Osteoblast (primary cell): ENCODE measurements around the gene ENDOD1. TPM values are rescaled to one million over a fixed set of nuclear protein-coding genes. Genes with fewer than 3 reads are reported as not detected.

Source experiments
- DNase-seq: peaks from one replicate; pipeline ENCODE4 v3.0.0; 2011; ENCODE audit warnings: low spot score, mixed read lengths; ENCODE audit not compliant: insufficient read length; ENCODE audit errors: missing footprints
- H2AFZ ChIP-seq: 2 replicates; pipeline ENCODE4 v1.6.0; 2011; ENCODE audit warnings: mild to moderate bottlenecking, low read length
- H3K27ac ChIP-seq: 2 replicates; pipeline ENCODE4 v1.5.1; 2011; ENCODE audit warnings: mild to moderate bottlenecking, low read depth, low read length, moderate library complexity
- H3K27me3 ChIP-seq: 2 replicates; pipeline ENCODE4 v1.6.0; 2012; ENCODE audit warnings: mild to moderate bottlenecking, control low read depth, inconsistent platforms, low read length, moderate library complexity; ENCODE audit not compliant: insufficient read depth
- H3K36me3 ChIP-seq: 2 replicates; pipeline ENCODE4 v1.5.1; 2011; ENCODE audit warnings: mild to moderate bottlenecking, low read length, control low read depth, moderate library complexity; ENCODE audit not compliant: insufficient read depth
- H3K4me1 ChIP-seq: 2 replicates; pipeline ENCODE4 v1.5.1; 2011; ENCODE audit warnings: mild to moderate bottlenecking, low read length, control low read depth, moderate library complexity; ENCODE audit not compliant: insufficient read depth
- H3K4me2 ChIP-seq: 2 replicates; pipeline ENCODE4 v1.6.0; 2011; ENCODE audit warnings: mild to moderate bottlenecking, low read length; ENCODE audit not compliant: insufficient read depth
- H3K4me3 ChIP-seq: fragments of 200-600 bp; sonication (generic); 3 replicates; pipeline ENCODE4 v1.5.1; 2012; ENCODE audit warnings: mild to moderate bottlenecking, low read length, inconsistent platforms; ENCODE audit not compliant: insufficient read depth
- H3K79me2 ChIP-seq: 2 replicates; pipeline ENCODE4 v1.6.0; 2012; ENCODE audit warnings: mild to moderate bottlenecking, low read length, control low read depth, inconsistent platforms; ENCODE audit not compliant: insufficient read depth
- H3K9me3 ChIP-seq: 2 replicates; pipeline ENCODE4 v1.5.1; 2011; ENCODE audit warnings: low read depth, low read length, control low read depth
- H4K20me1 ChIP-seq: 2 replicates; pipeline ENCODE4 v1.6.0; 2012; ENCODE audit warnings: mild to moderate bottlenecking, low read length, control low read depth; ENCODE audit not compliant: insufficient read depth
- CTCF ChIP-seq: IDR thresholded peaks from 2 replicates; pipeline ENCODE4 v1.5.1; 2011; ENCODE audit warnings: mild to moderate bottlenecking, low read depth, low read length, moderate library complexity; ENCODE audit errors: extremely low read depth
- total RNA-seq: library from RNA; depleted of rRNA; stranded (reverse); fragments of >200 nt; gene quantifications from 2 replicates; pipeline ENCODE4 v1.2.3, GENCODE V29; 2012

The ENDOD1 gene
- total RNA-seq, 1 donor = 44.2 TPM

GRCh38 chr11:95074792-95075563 lies 14.7 kb upstream of the ENDOD1 start:
- no peak overlapping the region for H3K27ac ChIP-seq

GRCh38 chr11:95076416-95076815 lies 13.2 kb upstream of the ENDOD1 start:
- Histone ChIP-seq H3K9me3 (no peaks in the 10 kb centered on the region), H3K27ac (peak overlapping the region; percentile 43), H4K20me1 (no peaks in the 10 kb centered on the region), H3K27me3 (no peaks in the 10 kb centered on the region), H3K4me3 (peak overlapping the region; percentile 15), H2AFZ (no peak overlapping the region), H3K79me2 (no peaks in the 10 kb centered on the region), H3K36me3 (no peaks in the 10 kb centered on the region), H3K4me2 (peak overlapping the region; percentile 48), H3K4me1 (peaks cover 21% of the 10 kb centered on the region)
- DNase-seq = peak; percentile 69
- no peak for TF ChIP-seq CTCF

More at GRCh38 chr11:95074792-95075563, 14.7 kb upstream of the ENDOD1 start:
- peaks cover 21% of the 10 kb centered on the region for H3K4me1 ChIP-seq
- TF ChIP-seq CTCF = no peak
- no peaks in the 10 kb centered on the region for H3K27me3 ChIP-seq
- H3K4me3 ChIP-seq = no peak overlapping the region
- DNase-seq = no peak
- H2AFZ ChIP-seq = no peak overlapping the region
- H3K9me3 ChIP-seq = no peaks in the 10 kb centered on the region
- no peaks in the 10 kb centered on the region for H4K20me1 ChIP-seq
- peaks cover 3% of the 10 kb centered on the region for H3K79me2 ChIP-seq
- no peaks in the 10 kb centered on the region for H3K36me3 ChIP-seq
- H3K4me2 ChIP-seq = no peak overlapping the region

DNA sequence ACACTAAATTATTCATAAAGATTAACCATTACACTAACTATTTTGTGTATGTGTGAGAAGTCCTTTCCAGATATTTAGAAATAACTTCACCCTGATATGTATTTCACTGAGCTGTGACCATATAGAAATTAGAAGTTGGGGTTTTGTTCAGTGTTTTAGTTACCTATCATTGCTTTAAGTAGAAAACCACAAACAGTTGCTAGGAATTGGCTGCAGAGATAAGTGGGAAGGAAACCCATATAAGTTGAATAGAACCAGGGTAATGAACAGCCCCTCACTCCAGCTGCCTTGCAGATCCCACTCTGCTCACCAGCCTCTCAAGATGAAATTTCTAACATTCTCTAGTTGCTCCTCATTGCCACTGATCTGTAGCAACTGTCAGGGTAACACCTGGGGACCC lies 12.7 kb upstream of the ENDOD1 start:
- H3K4me1 ChIP-seq = peaks cover 23% of the 10 kb centered on the region
- H3K36me3 ChIP-seq = no peaks in the 10 kb centered on the region

More for the DNA sequence above, 12.7 kb upstream of the ENDOD1 start:
- no peaks in the 10 kb centered on the region for H3K9me3 ChIP-seq
- no peaks in the 10 kb centered on the region for H3K79me2 ChIP-seq
- no peak overlapping the region for H2AFZ ChIP-seq
- no peak overlapping the region for H3K27ac ChIP-seq
- no peak for TF ChIP-seq CTCF
- no peak for DNase-seq
- H4K20me1 ChIP-seq = no peaks in the 10 kb centered on the region
- H3K4me3 ChIP-seq = no peak overlapping the region
- H3K4me2 ChIP-seq = no peak overlapping the region
- no peaks in the 10 kb centered on the region for H3K27me3 ChIP-seq
